ENCODE measurements around the gene SLF2.

- TF ChIP-seq CTCF (IDR thresholded peaks at IDR 0.05 in 8 of 11, conservative IDR thresholded peaks at IDR 0.05 in 3 of 11) (peak in 1 of 11 experiments; percentile 27), POLR2AphosphoS5 (IDR thresholded peaks at IDR 0.05) (no peak), POLR2A (IDR thresholded peaks at IDR 0.05) (no peak)
Measured at GRCh38 chr10:100968863-100969186, 56.1 kb downstream of the SLF2 start.
